Small intestine (tissue), 7 donors: ENCODE data around the gene PAX7. TPM values are rescaled to one million over a fixed set of nuclear protein-coding genes. Genes with fewer than 3 reads are reported as not detected.

ENCODE experiments used
- DNase-seq, 2 donors: peaks; one replicate each; pipeline versions ENCODE4 v3.0.0 to v3.0.0-alpha.2; 2013
- FAIRE-seq: peaks from 2 replicates; lab custom pipeline; 2012; peaks lifted over from hg19 to GRCh38; lab: Jason Lieb, UNC
- H3K27ac ChIP-seq, 3 donors: one replicate each; pipeline ENCODE4 v1.5.1; 2013; ENCODE audit warnings: low read length in 2 of 3, mild to moderate bottlenecking in 2 of 3, control low read depth in 1 of 3, inconsistent platforms in 1 of 3, low read depth in 1 of 3, moderate library complexity in 1 of 3
- H3K27me3 ChIP-seq, 3 donors: one replicate each; pipeline ENCODE4 v1.6.1; 2013; ENCODE audit warnings: low read length in 3 of 3, inconsistent platforms in 1 of 3; ENCODE audit not compliant: control insufficient read depth in 3 of 3, insufficient read depth in 3 of 3
- H3K36me3 ChIP-seq, 3 donors: one replicate each; pipeline ENCODE4 v1.6.1; 2013; ENCODE audit warnings: low read length in 3 of 3, inconsistent platforms in 1 of 3, low read depth in 1 of 3, mild to moderate bottlenecking in 1 of 3, moderate library complexity in 1 of 3; ENCODE audit not compliant: control insufficient read depth in 3 of 3, insufficient read depth in 2 of 3
- H3K4me1 ChIP-seq, 3 donors: one replicate each; pipeline ENCODE4 v1.6.1; 2013; ENCODE audit warnings: low read length in 2 of 3, inconsistent platforms in 1 of 3, low read depth in 1 of 3, mild to moderate bottlenecking in 1 of 3, moderate library complexity in 1 of 3; ENCODE audit not compliant: control insufficient read depth in 3 of 3, insufficient read depth in 2 of 3
- H3K4me3 ChIP-seq, 3 donors: one replicate each; pipeline ENCODE4 v1.5.1; 2013; ENCODE audit warnings: low read length in 3 of 3, control low read depth in 1 of 3, inconsistent platforms in 1 of 3, low read depth in 1 of 3, mild to moderate bottlenecking in 1 of 3, moderate library complexity in 1 of 3
- H3K9me3 ChIP-seq, 2 donors: one replicate each; pipeline ENCODE4 v1.6.1; 2013; ENCODE audit warnings: low read depth in 1 of 2, low read length in 1 of 2; ENCODE audit not compliant: control insufficient read depth in 2 of 2, insufficient read depth in 1 of 2
- WGBS, 3 donors: extraction: QIAGEN DNeasy Blood & Tissue Kit; methylation state at CpG; one replicate each; pipeline ENCODE4 v1.1.7; 2013; 5-methylcytosine and 5-hydroxymethylcytosine counted together
- polyA plus RNA-seq, 4 donors: library from polyadenylated mRNA; stranded (reverse) in 3 of 4; unstranded in 1 of 4; fragments of 200-250 nt in 3 of 4; fragments of 120-200 nt in 1 of 4; gene quantifications; one replicate each; pipeline versions ENCODE4 v1.2.1 to v1.2.3, GENCODE V29; 2013
- donor health status: healthy with polysubstance abuse.
- donor health status: control.
- donor health status: control.
- donor health status: Bipolar disorder and iron deficiency.
- donor health status: healthy.

PAX7 gene
- polyA plus RNA-seq, 4 donors = 0.01 to 0.15 TPM; not detected in 2

DNA sequence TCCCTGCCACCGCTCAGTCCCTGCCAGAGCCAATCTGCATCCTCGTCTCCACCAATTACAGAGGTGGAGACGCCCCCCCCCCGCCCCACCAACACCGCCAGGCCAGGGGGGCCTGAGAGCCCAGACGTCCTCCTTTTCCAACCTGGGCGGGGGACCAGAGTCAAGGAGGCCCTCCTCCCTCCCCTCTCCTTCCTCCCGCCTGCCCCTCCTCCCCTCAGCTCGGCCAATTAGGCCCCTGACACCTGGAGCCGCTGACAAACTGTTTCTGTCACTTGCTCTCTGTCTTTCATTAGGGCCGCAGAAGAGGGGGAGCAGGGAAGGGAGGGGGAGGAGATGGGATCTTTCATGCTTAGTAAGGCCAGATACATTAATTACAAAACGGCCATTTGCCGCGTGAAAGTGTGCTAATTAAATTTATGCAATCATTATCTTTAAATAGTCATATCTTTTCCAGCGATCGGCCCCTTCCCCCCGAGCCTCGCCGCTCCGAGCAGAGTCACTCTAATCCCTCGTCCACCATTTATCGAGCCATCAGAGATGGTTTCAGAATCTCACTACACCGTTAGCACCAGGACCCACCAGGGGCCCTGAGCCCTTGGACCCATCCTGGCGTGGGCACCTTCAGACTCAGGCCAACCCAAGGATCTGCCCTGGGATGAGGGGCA, 94.7 kb downstream of the PAX7 start:
- no peaks in the 10 kb centered on the region for H3K36me3 ChIP-seq
- peaks cover 0 to 45% (median 21%) of the 10 kb centered on the region in 3 donors for H3K27me3 ChIP-seq
- 18 to 31% (median 26%) methylated on average over 20 to 23 of the region's 24 CpGs for WGBS, 3 donors
- H3K9me3 ChIP-seq = no peaks in the 10 kb centered on the region
- DNase-seq = no peak
- no peak overlapping the region for H3K4me3 ChIP-seq
- FAIRE-seq = no peak
- no peak overlapping the region for H3K27ac ChIP-seq
- H3K4me1 ChIP-seq = no peaks in the 10 kb centered on the region

DNA sequence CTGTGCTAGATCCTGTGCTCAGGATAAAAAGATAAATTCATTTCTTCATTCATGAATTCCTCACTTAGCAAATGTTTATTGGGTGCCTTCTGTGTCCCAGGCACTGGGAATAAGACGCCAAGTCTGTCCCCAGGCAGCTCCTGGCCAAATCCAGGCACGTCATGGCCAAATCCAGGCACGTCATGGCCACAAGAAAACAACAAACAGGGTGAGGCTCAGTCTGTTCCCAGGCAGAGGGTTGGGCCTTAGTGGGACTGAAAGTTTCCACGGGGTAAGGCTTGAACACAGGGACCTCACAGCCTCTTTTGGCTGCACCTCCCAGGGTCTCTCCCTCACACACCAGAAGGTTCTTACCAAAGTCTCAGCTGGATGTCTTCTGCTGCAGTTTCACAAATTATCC, 95.7 kb downstream of the PAX7 start:
- FAIRE-seq (no peak), DNase-seq (no peak)
- no peak overlapping the region for H3K4me3 ChIP-seq
- no peak overlapping the region for H3K27ac ChIP-seq
- no peaks in the 10 kb centered on the region for H3K9me3 ChIP-seq
- H3K36me3 ChIP-seq = no peaks in the 10 kb centered on the region
- H3K27me3 ChIP-seq = peaks cover 0 to 48% (median 21%) of the 10 kb centered on the region in 3 donors
- no peaks in the 10 kb centered on the region for H3K4me1 ChIP-seq
- WGBS, 3 donors = 18 to 46% (median 24%) methylated on average over 4 of the region's 4 CpGs

DNA sequence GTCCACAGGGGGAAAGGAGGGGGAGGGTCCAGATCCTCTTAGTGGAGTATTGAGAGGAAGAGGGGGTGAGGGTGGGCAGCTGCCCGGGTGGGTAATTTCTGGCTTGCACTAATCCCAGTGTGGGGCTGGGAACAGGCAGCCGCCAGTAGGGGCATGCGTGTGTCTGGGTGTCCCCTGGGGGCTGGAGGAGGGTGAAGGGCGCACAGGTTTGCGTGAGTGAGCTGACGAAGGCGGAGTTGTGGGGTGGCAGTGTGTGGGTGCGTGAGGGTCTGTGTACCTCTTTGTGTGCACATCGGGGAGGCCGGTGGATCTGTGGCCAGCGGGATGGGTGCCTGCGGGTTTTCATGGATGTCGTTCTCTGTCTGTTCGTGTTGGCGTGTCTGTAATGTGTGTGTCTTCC, 97.3 kb downstream of the PAX7 start:
- H3K36me3 ChIP-seq = no peaks in the 10 kb centered on the region
- H3K4me3 ChIP-seq = no peak overlapping the region
- no peaks in the 10 kb centered on the region for H3K9me3 ChIP-seq
- DNase-seq (no peak), FAIRE-seq (no peak)
- H3K4me1 ChIP-seq = no peaks in the 10 kb centered on the region
- peaks cover 0 to 43% (median 17%) of the 10 kb centered on the region in 3 donors for H3K27me3 ChIP-seq
- H3K27ac ChIP-seq = no peak overlapping the region
- 70 to 74% (median 72%) methylated on average over 14 to 15 of the region's 15 CpGs for WGBS, 3 donors

DNA sequence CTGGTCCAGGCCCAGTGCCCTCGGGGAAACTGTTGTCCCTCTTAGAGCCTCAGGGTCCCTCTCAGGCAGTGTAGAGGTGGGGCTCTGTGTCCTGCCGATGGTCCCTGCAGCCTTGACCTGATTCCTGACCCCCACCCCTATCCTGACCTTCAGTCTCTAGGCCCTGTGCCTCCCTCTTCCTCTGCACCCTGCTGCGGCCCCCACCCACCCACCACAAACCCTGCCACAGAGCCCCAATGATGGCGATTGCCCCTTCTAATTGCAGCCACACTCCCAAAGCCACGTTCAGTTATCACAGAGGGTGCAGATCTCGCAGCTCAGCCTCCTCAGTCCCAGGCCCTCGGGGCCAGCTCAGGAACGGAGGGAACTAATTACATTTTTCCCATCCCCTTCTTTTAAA, 99.7 kb downstream of the PAX7 start:
- DNase-seq (no peak), FAIRE-seq (no peak)
- Histone ChIP-seq H3K9me3 (no peaks in the 10 kb centered on the region), H3K27me3 (peaks cover 0 to 24% (median 19%) of the 10 kb centered on the region in 3 donors), H3K27ac (no peak overlapping the region), H3K4me1 (no peaks in the 10 kb centered on the region), H3K4me3 (no peak overlapping the region), H3K36me3 (no peaks in the 10 kb centered on the region)
- WGBS, 3 donors = 26 to 48% (median 28%) methylated on average over 6 to 8 of the region's 8 CpGs

DNA sequence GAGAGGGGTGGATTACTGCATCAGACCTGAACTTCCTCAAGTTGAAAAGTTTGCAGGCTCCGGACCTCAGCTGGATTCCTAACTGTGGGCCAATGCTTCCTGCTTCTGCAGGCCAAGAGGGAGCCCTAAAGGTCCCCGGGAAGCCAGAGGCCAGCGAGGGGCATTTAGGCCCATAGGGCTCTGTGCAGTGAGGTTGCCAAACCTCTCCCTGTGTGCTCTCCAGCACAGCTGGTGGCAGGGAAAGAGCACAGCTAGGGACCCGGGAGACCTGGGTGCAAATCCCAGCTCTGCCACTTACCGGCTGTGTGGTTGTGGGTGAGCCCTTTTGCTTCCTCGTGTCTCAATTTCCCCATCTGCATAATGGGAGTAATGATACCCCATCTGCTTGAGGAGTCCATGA, 100.5 kb downstream of the PAX7 start:
- Histone ChIP-seq H3K4me1 (no peaks in the 10 kb centered on the region), H3K27me3 (peaks cover 0 to 20% (median 13%) of the 10 kb centered on the region in 3 donors), H3K27ac (no peak overlapping the region), H3K4me3 (no peak overlapping the region), H3K36me3 (no peaks in the 10 kb centered on the region), H3K9me3 (no peaks in the 10 kb centered on the region)
- FAIRE-seq (no peak), DNase-seq (no peak)
- 37 to 47% (median 39%) methylated on average over 6 of the region's 6 CpGs for WGBS, 3 donors

DNA sequence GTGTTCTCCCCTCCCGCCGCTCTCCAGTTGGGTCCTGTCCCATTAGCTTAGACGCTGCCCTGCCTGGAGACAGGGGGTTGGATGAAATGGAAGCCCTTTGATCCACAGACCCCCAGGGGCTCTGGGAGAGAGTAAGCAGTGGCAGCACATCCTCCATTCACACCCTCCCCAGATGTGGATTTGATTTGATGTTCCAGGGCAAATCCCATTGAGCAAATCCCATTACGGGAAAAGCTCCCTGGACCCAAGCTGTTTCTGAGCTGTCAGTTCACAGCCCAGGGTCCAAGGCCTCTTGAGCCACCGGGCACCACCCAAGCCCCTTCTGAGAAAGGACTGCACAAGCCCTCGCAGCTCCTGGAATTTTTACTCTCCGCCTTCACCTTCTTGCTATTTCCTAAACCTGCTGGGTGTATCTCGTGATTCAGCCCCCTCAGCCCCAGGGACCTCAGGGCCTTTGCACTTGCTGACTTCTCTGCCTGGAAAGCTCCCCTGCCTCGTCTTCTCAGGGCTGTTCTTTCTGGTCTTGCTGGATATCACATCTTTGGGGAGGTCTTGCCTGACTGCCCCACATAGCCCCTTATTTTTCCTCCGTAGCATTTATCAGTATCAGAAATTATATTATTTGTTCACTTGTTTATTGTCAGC, 101.1 kb downstream of the PAX7 start:
- 58 to 74% (median 64%) methylated on average over 10 of the region's 10 CpGs for WGBS, 3 donors
- H3K4me1 ChIP-seq = no peaks in the 10 kb centered on the region
- DNase-seq = no peak
- no peak for FAIRE-seq
- H3K36me3 ChIP-seq = no peaks in the 10 kb centered on the region
- no peaks in the 10 kb centered on the region for H3K9me3 ChIP-seq
- no peak overlapping the region for H3K4me3 ChIP-seq
- no peak overlapping the region for H3K27ac ChIP-seq
- peaks cover 0 to 15% (median 13%) of the 10 kb centered on the region in 3 donors for H3K27me3 ChIP-seq

DNA sequence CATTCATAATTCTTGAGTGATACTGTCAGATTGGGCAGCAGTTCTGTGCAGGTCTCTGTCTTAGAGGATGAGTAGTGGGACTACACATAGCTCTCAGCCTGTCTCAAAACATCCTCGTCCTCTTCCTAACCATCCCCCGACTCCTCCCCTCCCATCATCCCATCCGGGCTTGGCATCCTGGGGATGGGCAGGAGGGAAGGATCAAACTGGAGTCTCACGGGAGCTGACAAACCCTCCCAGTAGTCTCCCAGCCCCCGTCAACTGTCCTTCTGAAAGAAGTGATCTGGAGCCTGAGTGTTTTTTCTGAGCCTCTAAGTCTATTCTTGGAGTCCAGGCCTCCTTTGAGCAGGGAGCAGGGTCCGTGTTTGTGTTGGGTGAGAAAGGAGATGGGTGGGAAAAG, 102.0 kb downstream of the PAX7 start:
- Histone ChIP-seq H3K27ac (no peak overlapping the region), H3K27me3 (peaks cover 0 to 14% (median 11%) of the 10 kb centered on the region in 3 donors), H3K36me3 (no peaks in the 10 kb centered on the region), H3K9me3 (no peaks in the 10 kb centered on the region), H3K4me1 (no peaks in the 10 kb centered on the region), H3K4me3 (no peak overlapping the region)
- FAIRE-seq (no peak), DNase-seq (no peak)
- WGBS, 3 donors = 19 to 30% (median 26%) methylated on average over 6 of the region's 6 CpGs

DNA sequence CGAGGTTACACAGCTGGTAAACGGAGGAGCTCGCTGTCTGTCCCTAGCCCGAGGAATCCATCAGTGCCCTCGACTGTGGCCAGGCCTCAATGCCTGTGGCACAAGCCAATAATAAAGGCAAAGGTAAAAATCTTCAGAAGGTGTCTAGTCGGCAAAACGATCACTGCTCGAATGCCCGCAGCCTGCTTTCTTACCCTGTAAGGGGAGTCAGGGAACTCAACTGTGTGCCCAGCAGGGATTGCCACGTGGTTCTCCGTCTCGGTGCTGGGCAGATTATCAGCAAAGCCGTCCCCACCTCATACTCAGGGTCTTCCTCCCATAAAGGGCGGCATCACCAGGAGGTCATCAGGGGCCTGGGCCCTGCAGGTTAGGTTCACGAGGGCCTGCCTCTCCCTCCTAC, 103.4 kb downstream of the PAX7 start:
- no peak overlapping the region for H3K27ac ChIP-seq
- H3K4me1 ChIP-seq = no peaks in the 10 kb centered on the region
- no peaks in the 10 kb centered on the region for H3K9me3 ChIP-seq
- no peaks in the 10 kb centered on the region for H3K36me3 ChIP-seq
- H3K27me3 ChIP-seq = peaks cover 0 to 13% (median 5%) of the 10 kb centered on the region in 3 donors
- FAIRE-seq = no peak
- H3K4me3 ChIP-seq = no peak overlapping the region
- WGBS, 3 donors = 66 to 73% (median 68%) methylated on average over 15 of the region's 15 CpGs
- no peak for DNase-seq
